Tibial artery (tissue), 4 donors: ENCODE results near the gene UPK1A.

Experiments
- DNase-seq, 2 donors: peaks; one replicate each; pipeline ENCODE4 v3.0.0-alpha.2; 2019
- H3K27ac ChIP-seq, 2 donors: fragments of 200-600 bp; sonication (generic) in 1 of 2; 1 replicate in 1 of 2; 2 replicates in 1 of 2; pipeline ENCODE4 v1.5.1; 2018 to 2019; ENCODE audit warnings: mild to moderate bottlenecking in 1 of 2
- H3K27me3 ChIP-seq, 2 donors: fragments of 200-600 bp; sonication (generic) in 1 of 2; one replicate each; pipeline versions ENCODE4 v1.5.1 to v1.6.0; 2016 to 2019
- H3K36me3 ChIP-seq, 3 donors: fragments of 200-600 bp; sonication (generic) in 2 of 3; one replicate each; pipeline ENCODE4 v1.5.1; 2016 to 2019; ENCODE audit warnings: mild to moderate bottlenecking in 2 of 3
- H3K4me1 ChIP-seq, 4 donors: fragments of 200-600 bp; sonication (generic) in 2 of 4; 1 replicate in 3 of 4; 2 replicates in 1 of 4; pipeline ENCODE4 v1.5.1; 2016 to 2019
- H3K4me3 ChIP-seq, 2 donors: fragments of 200-600 bp; sonication (generic) in 1 of 2; 1 replicate in 1 of 2; 2 replicates in 1 of 2; pipeline ENCODE4 v1.5.1; 2018 to 2019; ENCODE audit warnings: mild to moderate bottlenecking in 2 of 2
- H3K9me3 ChIP-seq, 3 donors: fragments of 200-600 bp; sonication (generic) in 1 of 3; one replicate each; pipeline ENCODE4 v1.5.1; 2016 to 2019
- CTCF ChIP-seq, 2 experiments: fragments of 200-600 bp in 1 of 2; fragments of 450-650 bp in 1 of 2; IDR thresholded peaks; one replicate each; pipeline ENCODE4 v1.5.1; 2017 to 2019; ENCODE audit warnings: antibody characterized with exemption in 2 of 2, mild to moderate bottlenecking in 1 of 2, moderate library complexity in 1 of 2
- intact Hi-C: fragments of 100-400 bp; cut with DNase I; formaldehyde crosslinking; loops from one replicate; pipeline ENCODE4 v1.15.0; 2023; ENCODE audit warnings: low total_unique reads

Gene UPK1A

GRCh38 chr19:35724560-35724959 is 58.2 kb downstream of the UPK1A start:
- H3K4me1 ChIP-seq, result peaks cover 0 to 14% (median 4%) of the 10 kb centered on the region in 4 donors
- no peak overlapping the region for H3K27ac ChIP-seq
- DNase-seq, result no peak
- no peaks in the 10 kb centered on the region for H3K27me3 ChIP-seq
- intact Hi-C loops, result no loop called here
- peaks cover 84 to 100% (median 93%) of the 10 kb centered on the region in 3 donors for H3K36me3 ChIP-seq
- no peak overlapping the region for H3K4me3 ChIP-seq
- no peak for TF ChIP-seq CTCF (IDR thresholded peaks at IDR 0.05)
- no peaks in the 10 kb centered on the region for H3K9me3 ChIP-seq

- no peak for TF ChIP-seq CTCF (IDR thresholded peaks at IDR 0.05)
- intact Hi-C loops, result no loop called here
- Histone ChIP-seq H3K27ac (no peak overlapping the region), H3K4me1 (peaks cover 0 to 8% (median 0%) of the 10 kb centered on the region in 4 donors), H3K36me3 (peaks cover 92 to 100% (median 100%) of the 10 kb centered on the region in 3 donors), H3K9me3 (no peaks in the 10 kb centered on the region), H3K4me3 (no peak overlapping the region), H3K27me3 (no peaks in the 10 kb centered on the region)
- no peak for DNase-seq
Measured at GRCh38 chr19:35725216-35725861, 59.0 kb downstream of the UPK1A start.

GRCh38 chr19:35727053-35727955 is 61.0 kb downstream of the UPK1A start:
- Histone ChIP-seq H3K4me1 (no peaks in the 10 kb centered on the region), H3K27me3 (no peaks in the 10 kb centered on the region), H3K36me3 (peaks cover 100% of the 10 kb centered on the region in 3 donors), H3K4me3 (no peak overlapping the region), H3K9me3 (no peaks in the 10 kb centered on the region), H3K27ac (no peak overlapping the region)
- intact Hi-C loops, result no loop called here
- DNase-seq, result no peak
- no peak for TF ChIP-seq CTCF (IDR thresholded peaks at IDR 0.05)
